HEK293 (cell line): ENCODE data around the gene KPNA5.
A peak's percentile ranks its signal among the peaks of the same experiment; 100 is the strongest.

Source experiments
- CTCF ChIA-PET: fragments of 350-600 bp; formaldehyde crosslinking; extraction: SDS; loops from one replicate; lab custom pipeline; 2021; ENCODE audit warnings: antibody characterized with exemption; lab: Yijun Ruan, JAX
- POLR2A ChIA-PET: fragments of 300-600 bp; formaldehyde crosslinking; extraction: SDS; loops from one replicate; lab custom pipeline; 2020; ENCODE audit warnings: antibody characterized with exemption, inconsistent platforms; lab: Yijun Ruan, JAX
- H3K27ac ChIP-seq: fragments of 200-500 bp; sonication (Bioruptor generic); 2 replicates; pipeline ENCODE4 v1.5.1; 2014; ENCODE audit warnings: low read depth, low read length, control low read depth, inconsistent platforms; ENCODE audit errors: extremely low read depth
- H3K36me3 ChIP-seq, 2 experiments: fragments of 200-500 bp in 1 of 2; sonication (Bioruptor generic) in 1 of 2; 1 replicate in 1 of 2; 2 replicates in 1 of 2; pipeline ENCODE4 v1.5.1; 2014 to 2017; ENCODE audit warnings: inconsistent platforms in 2 of 2, low read length in 2 of 2; ENCODE audit not compliant: control insufficient read depth in 2 of 2, insufficient read depth in 1 of 2
- H3K4me1 ChIP-seq: fragments of 200-500 bp; sonication (Bioruptor generic); 2 replicates; pipeline ENCODE4 v1.5.1; 2014; ENCODE audit warnings: mild to moderate bottlenecking, low read length, inconsistent platforms; ENCODE audit not compliant: control insufficient read depth, insufficient read depth
- H3K4me3 ChIP-seq: 2 replicates; pipeline ENCODE4 v1.5.1; 2011; ENCODE audit warnings: low read depth, mild to moderate bottlenecking, control low read depth, low read length, moderate library complexity
- H3K9me3 ChIP-seq: fragments of 200-500 bp; sonication (Bioruptor generic); 2 replicates; pipeline ENCODE4 v1.5.1; 2014; ENCODE audit warnings: low read depth, low read length, inconsistent platforms; ENCODE audit not compliant: control insufficient read depth, insufficient read depth
- BCL11B ChIP-seq: fragments of 450-650 bp; formaldehyde crosslinking; IDR thresholded peaks from 2 replicates; pipeline ENCODE4 v1.5.1; 2016; ENCODE audit warnings: low read depth, missing biosample characterization, missing genetic modification characterization
- CTCF ChIP-seq: fragments of 450-650 bp; formaldehyde crosslinking; IDR thresholded peaks from 2 replicates; pipeline ENCODE4 v1.5.1; 2016; ENCODE audit warnings: missing biosample characterization, missing genetic modification characterization
- EGR2 ChIP-seq: fragments of 450-650 bp; formaldehyde crosslinking; IDR thresholded peaks from 2 replicates; pipeline ENCODE4 v1.5.1; 2016; ENCODE audit warnings: low read depth, missing biosample characterization, missing genetic modification characterization
- FEZF1 ChIP-seq: fragments of 450-650 bp; formaldehyde crosslinking; IDR thresholded peaks from 2 replicates; pipeline ENCODE4 v1.5.1; 2016; ENCODE audit warnings: missing biosample characterization, missing genetic modification characterization
- GLI2 ChIP-seq: fragments of 450-650 bp; formaldehyde crosslinking; IDR thresholded peaks from 2 replicates; pipeline ENCODE4; 2017; ENCODE audit warnings: missing biosample characterization, missing genetic modification characterization, low read depth, borderline replicate concordance
- GLIS1 ChIP-seq: fragments of 450-650 bp; formaldehyde crosslinking; IDR thresholded peaks from 2 replicates; pipeline ENCODE4 v1.5.1; 2016; ENCODE audit warnings: missing biosample characterization, missing genetic modification characterization
- GLIS2 ChIP-seq: fragments of 450-650 bp; formaldehyde crosslinking; IDR thresholded peaks from 2 replicates; pipeline ENCODE4 v1.5.1; 2016; ENCODE audit warnings: missing biosample characterization, missing genetic modification characterization
- INSM2 ChIP-seq: fragments of 450-650 bp; formaldehyde crosslinking; IDR thresholded peaks from 2 replicates; pipeline ENCODE4 v1.5.1; 2016; ENCODE audit warnings: missing biosample characterization, missing genetic modification characterization
- SETDB1 ChIP-seq: IDR thresholded peaks from one replicate; pipeline ENCODE4 v1.6.1; 2017; ENCODE audit warnings: mild to moderate bottlenecking, low read length, moderate library complexity, mixed read lengths; ENCODE audit not compliant: insufficient read length
- ZBTB26 ChIP-seq: fragments of 450-650 bp; formaldehyde crosslinking; optimal IDR thresholded peaks from 2 replicates; pipeline ENCODE3; 2016; ENCODE audit warnings: missing biosample characterization, mild to moderate bottlenecking, missing genetic modification characterization
- ZEB2 ChIP-seq: fragments of 450-650 bp; formaldehyde crosslinking; IDR thresholded peaks from 2 replicates; pipeline ENCODE4 v1.5.1; 2016; ENCODE audit warnings: missing biosample characterization, missing genetic modification characterization
- ZNF10 ChIP-seq: fragments of 450-650 bp; formaldehyde crosslinking; IDR thresholded peaks from 2 replicates; pipeline ENCODE4 v1.5.1; 2017; ENCODE audit warnings: missing biosample characterization, missing genetic modification characterization
- ZNF148 ChIP-seq: fragments of 450-650 bp; formaldehyde crosslinking; IDR thresholded peaks from 2 replicates; pipeline ENCODE4 v1.5.0; 2017; ENCODE audit warnings: missing biosample characterization, missing genetic modification characterization, borderline replicate concordance
- ZNF157 ChIP-seq: fragments of 450-650 bp; formaldehyde crosslinking; IDR thresholded peaks from 2 replicates; pipeline ENCODE4 v1.5.1; 2016; ENCODE audit warnings: missing biosample characterization, missing genetic modification characterization
- ZNF292 ChIP-seq: fragments of 450-650 bp; formaldehyde crosslinking; IDR thresholded peaks from 2 replicates; pipeline ENCODE4 v1.5.1; 2016; ENCODE audit warnings: low read depth, missing biosample characterization, missing genetic modification characterization, borderline replicate concordance
- ZNF341 ChIP-seq: fragments of 450-650 bp; formaldehyde crosslinking; IDR thresholded peaks from 2 replicates; pipeline ENCODE4; 2016; ENCODE audit warnings: low read depth, missing biosample characterization, missing genetic modification characterization
- ZNF350 ChIP-seq: fragments of 450-650 bp; formaldehyde crosslinking; IDR thresholded peaks from 2 replicates; pipeline ENCODE4 v1.5.0; 2017; ENCODE audit warnings: missing biosample characterization, mild to moderate bottlenecking, missing genetic modification characterization
- ZNF394 ChIP-seq: fragments of 450-650 bp; formaldehyde crosslinking; IDR thresholded peaks from 2 replicates; pipeline ENCODE4 v1.5.1; 2016; ENCODE audit warnings: missing biosample characterization, missing genetic modification characterization, mild to moderate bottlenecking, moderate library complexity, borderline replicate concordance
- ZNF423 ChIP-seq: fragments of 450-650 bp; formaldehyde crosslinking; IDR thresholded peaks from 2 replicates; pipeline ENCODE4 v1.5.1; 2016; ENCODE audit warnings: missing biosample characterization, missing genetic modification characterization
- ZNF501 ChIP-seq: fragments of 450-650 bp; formaldehyde crosslinking; IDR thresholded peaks from 2 replicates; pipeline ENCODE4 v1.5.1; 2016; ENCODE audit warnings: missing biosample characterization, missing genetic modification characterization
- ZNF513 ChIP-seq: fragments of 450-650 bp; IDR thresholded peaks from 2 replicates; pipeline ENCODE4 v1.5.1; 2018; ENCODE audit warnings: missing biosample characterization, missing genetic modification characterization
- ZNF558 ChIP-seq: fragments of 450-650 bp; formaldehyde crosslinking; IDR thresholded peaks from 2 replicates; pipeline ENCODE4 v1.5.1; 2016; ENCODE audit warnings: missing biosample characterization, missing genetic modification characterization
- ZNF626 ChIP-seq: fragments of 450-650 bp; sonication (Bioruptor Pico); formaldehyde crosslinking; IDR thresholded peaks from 2 replicates; pipeline ENCODE4 v1.5.1; 2018; ENCODE audit warnings: missing biosample characterization, missing genetic modification characterization, inconsistent platforms
- ZNF670 ChIP-seq: fragments of 450-650 bp; formaldehyde crosslinking; IDR thresholded peaks from 2 replicates; pipeline ENCODE4 v1.5.1; 2016; ENCODE audit warnings: missing biosample characterization, missing genetic modification characterization, low read depth
- ZNF777 ChIP-seq: fragments of 450-650 bp; formaldehyde crosslinking; IDR thresholded peaks from 2 replicates; pipeline ENCODE4 v1.5.1; 2017; ENCODE audit warnings: missing biosample characterization, missing genetic modification characterization, borderline replicate concordance
- ZNF792 ChIP-seq: fragments of 450-650 bp; formaldehyde crosslinking; IDR thresholded peaks from 2 replicates; pipeline ENCODE4 v1.5.1; 2016; ENCODE audit warnings: missing biosample characterization, missing genetic modification characterization
- ZNF843 ChIP-seq: fragments of 450-650 bp; formaldehyde crosslinking; IDR thresholded peaks from 2 replicates; pipeline ENCODE4 v1.5.1; 2016; ENCODE audit warnings: missing biosample characterization, missing genetic modification characterization

Gene KPNA5

GRCh38 chr6:116649129-116649528 lies 31.9 kb upstream of the KPNA5 start (continued):
- TF ChIP-seq ZNF670 (tag by site-specific recombination): no peak
- TF ChIP-seq ZNF843: peak; percentile 84
- no peak for TF ChIP-seq CTCF (tag by site-specific recombination)
- peak; percentile 71; the same call in 1 of the 2 replicates for TF ChIP-seq BCL11B (tag by site-specific recombination)
- 0 out of 2 replicates have a peak, but pooled peaks have one; percentile 46 for TF ChIP-seq ZNF558 (tag by site-specific recombination)
- no peak for TF ChIP-seq ZNF394 (tag by site-specific recombination)
- TF ChIP-seq ZNF157 (tag by site-specific recombination): no peak
- no peak for TF ChIP-seq ZNF626
- TF ChIP-seq ZNF10: no peak
- no peak for TF ChIP-seq GLIS2 (tag by site-specific recombination)
- peak; percentile 39; the same call in 1 of the 2 replicates for TF ChIP-seq FEZF1

- no peak overlapping the region for H3K27ac ChIP-seq
- H3K4me3 ChIP-seq: no peak overlapping the region
- ChIA-PET CTCF (interaction anchor here (0.6 to 1.4 kb wide), 3 partner anchors 91 to 383 kb away, joined by 4 to 8 read pairs (median 5); no protein-coding TSS in a partner anchor), POLR2A (no interaction called here)
- H3K36me3 ChIP-seq: peaks cover 13 to 49% of the 10 kb centered on the region in 2 experiments
- H3K4me1 ChIP-seq: peaks cover 11% of the 10 kb centered on the region
- no peaks in the 10 kb centered on the region for H3K9me3 ChIP-seq
- no peak for TF ChIP-seq ZNF350 (tag by site-specific recombination)
- no peak for TF ChIP-seq ZNF777 (tag by site-specific recombination)
- TF ChIP-seq ZNF292 (tag by site-specific recombination): no peak
- TF ChIP-seq ZNF792 (tag by site-specific recombination): no peak
- no peak for TF ChIP-seq GLI2 (tag by site-specific recombination)
- TF ChIP-seq INSM2 (tag by site-specific recombination): no peak
- no peak for TF ChIP-seq ZNF513
These were observed 29.1 kb upstream of the KPNA5 start for GRCh38 chr6:116651916-116652315.

GRCh38 chr6:116661594-116661993 lies 19.4 kb upstream of the KPNA5 start:
- peaks cover 9 to 26% of the 10 kb centered on the region in 2 experiments for H3K36me3 ChIP-seq
- H3K9me3 ChIP-seq: no peaks in the 10 kb centered on the region
- CTCF ChIA-PET: interaction anchor here (0.9 to 1.3 kb wide), 3 partner anchors 11 to 17 kb away, joined by 3 to 4 read pairs (median 3); no protein-coding TSS in a partner anchor
- H3K4me1 ChIP-seq: peaks cover 3% of the 10 kb centered on the region; the same call in 1 of the 2 replicates
- H3K27ac ChIP-seq: no peak overlapping the region
- POLR2A ChIA-PET: interaction anchor here (0.8 kb wide), 1 partner anchor 91 kb away, joined by 3 read pairs; the partner anchor contains the start of gene RWDD1
- no peak overlapping the region for H3K4me3 ChIP-seq
- TF ChIP-seq ZNF423 (no peak), ZNF350 (tag by site-specific recombination) (no peak), GLIS1 (tag by site-specific recombination) (no peak), ZNF148 (tag by site-specific recombination) (no peak), ZEB2 (tag by site-specific recombination) (no peak), SETDB1 (no peak), ZNF341 (tag by site-specific recombination) (no peak), EGR2 (no peak), ZNF501 (tag by site-specific recombination) (no peak), ZBTB26 (tag by site-specific recombination) (no peak)
